NCI-H146 treated with DMSO at 0.1 percent for 48 hours (cell line): ENCODE results near the gene SLC25A17.
"Not testable (repeated sequence)": the region's sequence is repeated elsewhere in the genome, so short reads cannot be mapped to it uniquely, and the experiment has no call there.

Experiments
- DNase-seq: peaks from one replicate; lab custom pipeline; 2025; ENCODE audit not compliant: unreplicated experiment; lab: John Stamatoyannopoulos, UW

SLC25A17 gene

GRCh38 chr22:40758851-40759250 is 60.3 kb downstream of the SLC25A17 start:
- DNase-seq = not testable (repeated sequence)

- no peak for DNase-seq
Measured at GRCh38 chr22:40758390-40758789, 60.8 kb downstream of the SLC25A17 start.

- DNase-seq = no peak
Measured at GRCh38 chr22:40757071-40757470, 62.1 kb downstream of the SLC25A17 start.

- no peak for DNase-seq
Measured at GRCh38 chr22:40753114-40753513, 66.0 kb downstream of the SLC25A17 start.

GRCh38 chr22:40751250-40751649 is 67.9 kb downstream of the SLC25A17 start:
- DNase-seq = no peak

GRCh38 chr22:40749829-40750228 is 69.3 kb downstream of the SLC25A17 start:
- DNase-seq = no peak

GRCh38 chr22:40748388-40749355 is 70.5 kb downstream of the SLC25A17 start:
- DNase-seq = no peak

GRCh38 chr22:40747361-40747760 is 71.8 kb downstream of the SLC25A17 start:
- DNase-seq = no peak

- no peak for DNase-seq
Measured at GRCh38 chr22:40746428-40747220, 72.5 kb downstream of the SLC25A17 start.

GRCh38 chr22:40743768-40744167 is 75.4 kb downstream of the SLC25A17 start:
- no peak for DNase-seq

- DNase-seq = no peak
Measured at GRCh38 chr22:40741116-40741515, 78.0 kb downstream of the SLC25A17 start.

- DNase-seq = no peak
Measured at GRCh38 chr22:40739721-40740120, 79.4 kb downstream of the SLC25A17 start.

- no peak for DNase-seq
Measured at GRCh38 chr22:40733919-40734318, 85.2 kb downstream of the SLC25A17 start.

- no peak for DNase-seq
Measured at GRCh38 chr22:40732999-40733292, 86.2 kb downstream of the SLC25A17 start.

GRCh38 chr22:40729284-40729683 is 89.9 kb downstream of the SLC25A17 start:
- no peak for DNase-seq

GRCh38 chr22:40728731-40729189 is 90.4 kb downstream of the SLC25A17 start:
- DNase-seq = no peak

GRCh38 chr22:40727964-40728615 is 91.1 kb downstream of the SLC25A17 start:
- no peak for DNase-seq

GRCh38 chr22:40727070-40727963 is 91.8 kb downstream of the SLC25A17 start:
- no peak for DNase-seq

- no peak for DNase-seq
Measured at GRCh38 chr22:40726514-40726913, 92.6 kb downstream of the SLC25A17 start.

- DNase-seq = no peak
Measured at GRCh38 chr22:40723396-40723933, 95.7 kb downstream of the SLC25A17 start.
